ENCODE measurements around the gene FGFR1OP2.
A peak's percentile ranks its signal among the peaks of the same experiment; 100 is the strongest.
"Not testable (repeated sequence)": the region's sequence is repeated elsewhere in the genome, so short reads cannot be mapped to it uniquely, and the experiment has no call there.

FGFR1OP2 gene

DNA sequence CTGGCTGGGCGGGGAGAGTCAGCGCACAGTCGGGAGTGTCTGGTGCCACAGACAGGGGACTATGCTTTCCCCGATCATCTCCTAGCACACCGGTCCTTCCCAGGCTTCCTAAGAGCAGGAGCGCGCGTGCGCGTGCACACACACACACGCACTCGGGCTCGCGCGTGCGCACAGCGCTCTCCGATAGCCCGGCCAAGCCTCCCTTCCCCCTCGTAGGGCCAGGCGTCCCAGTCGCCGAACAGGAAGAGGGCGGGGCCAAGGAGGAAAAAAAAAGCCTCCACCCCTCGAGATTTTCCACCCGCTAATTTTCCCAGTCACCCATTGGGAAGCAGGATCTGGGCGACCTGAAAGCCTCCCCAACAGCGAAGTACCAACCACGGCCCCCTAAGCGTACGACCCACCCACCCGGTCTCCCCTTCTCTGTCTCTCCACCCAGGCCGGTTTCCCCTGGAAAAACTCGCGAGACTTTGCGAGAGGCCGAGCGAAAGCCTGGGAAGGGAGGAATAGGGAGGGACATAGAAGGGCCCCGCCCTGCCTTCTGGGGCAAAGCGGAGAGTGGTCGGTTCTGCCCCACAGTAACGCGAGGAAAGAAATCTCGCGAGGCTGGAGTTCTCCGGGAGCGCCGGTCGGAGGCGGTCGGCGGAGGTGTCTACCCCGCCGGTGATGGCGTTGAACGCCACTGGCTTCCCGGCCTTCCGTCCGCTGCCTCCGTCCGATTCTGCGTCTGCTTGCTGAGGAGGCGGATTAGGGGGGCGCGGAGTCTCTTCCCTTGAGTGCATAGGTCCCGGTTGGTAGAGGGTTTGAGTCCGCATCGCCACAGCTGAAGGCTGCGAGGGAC lies at the start of gene FGFR1OP2, which contains the start of gene INTS13:
FGFR1OP2 (plus strand) TSS at position 608 of the 838 bp plus-strand sequence. CDS start 15,689 bp downstream, outside the sequence.
INTS13 (minus strand) TSS at position 119 of the 838 bp plus-strand sequence. CDS start 1,178 bp downstream, outside the sequence.
- DNase-seq, result peak; percentile 96

DNA sequence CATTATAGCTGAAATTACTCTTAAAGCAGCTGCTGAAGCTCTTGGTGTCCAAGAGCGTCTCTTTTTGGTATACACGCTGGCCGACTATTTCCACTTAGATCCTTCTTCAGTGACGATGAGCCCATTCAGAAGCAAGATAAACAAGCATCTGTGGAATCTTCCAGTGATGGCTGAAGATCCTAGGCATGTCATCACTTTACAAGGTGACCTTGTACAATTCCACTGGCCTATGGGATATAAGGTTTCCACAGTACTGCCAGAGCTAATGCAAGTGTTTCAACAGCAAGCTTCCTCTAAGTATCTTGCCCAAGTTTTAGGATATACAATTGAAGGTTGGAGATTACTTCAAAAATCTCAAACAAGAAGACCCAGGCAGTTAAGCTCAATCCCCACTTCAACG lies 47.5 kb upstream of the FGFR1OP2 start:
- DNase-seq, result no peak

DNA sequence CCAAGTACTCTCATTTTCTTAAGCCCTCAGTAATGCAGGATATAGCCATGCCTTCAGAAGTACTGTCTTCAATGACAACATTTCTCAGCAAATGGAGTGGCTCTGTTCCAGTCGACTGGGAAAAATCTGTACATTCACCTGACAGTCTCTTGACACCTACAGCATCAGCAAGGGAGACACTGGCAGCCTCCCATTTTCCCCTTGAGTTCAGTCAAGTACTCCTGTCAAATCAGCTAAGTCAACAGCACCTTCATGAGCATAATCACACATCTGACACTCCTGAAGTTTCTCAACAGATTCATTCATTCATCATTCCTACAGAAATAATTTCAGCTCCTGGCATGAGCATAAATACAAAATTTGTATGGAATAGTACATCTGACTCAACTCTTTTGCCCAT lies 46.6 kb upstream of the FGFR1OP2 start:
- DNase-seq, result peak; percentile 39

DNA sequence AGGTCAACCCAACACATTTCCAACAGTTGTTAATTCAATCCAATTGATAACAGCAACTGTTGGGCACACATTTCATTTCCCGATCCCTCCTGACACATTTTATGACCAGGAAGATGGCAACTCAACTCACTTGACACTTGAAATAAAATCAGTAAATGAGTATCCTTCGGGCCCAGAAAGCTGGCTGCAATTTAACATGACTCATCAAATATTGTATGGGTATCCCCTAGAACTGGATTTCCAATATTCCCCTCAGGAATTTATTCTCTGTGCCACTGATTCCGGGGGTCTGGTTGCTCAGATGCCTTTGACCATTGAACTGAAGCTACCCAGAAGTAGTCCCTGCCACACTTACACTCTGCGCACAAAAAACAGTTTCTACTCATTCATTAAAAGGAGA lies 42.6 kb upstream of the FGFR1OP2 start:
- no peak for DNase-seq

DNA sequence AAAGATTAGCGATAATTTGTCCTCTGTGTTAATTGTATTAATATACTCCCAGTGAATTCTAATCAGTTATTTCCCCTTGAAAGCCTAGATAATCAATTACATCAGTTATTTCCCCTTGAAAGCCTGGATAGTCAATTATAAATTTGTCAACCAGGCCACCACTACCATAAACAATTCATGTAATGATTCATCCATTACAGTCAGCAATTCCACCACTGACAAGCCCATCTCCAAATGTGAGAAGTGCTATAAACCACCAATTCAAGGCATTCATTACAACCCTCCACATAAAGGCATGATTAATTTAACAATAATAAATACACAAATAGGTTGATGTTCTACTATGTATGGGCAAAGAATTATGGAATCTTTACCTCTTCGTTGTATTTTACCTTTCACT lies 41.4 kb upstream of the FGFR1OP2 start:
- no peak for DNase-seq

DNA sequence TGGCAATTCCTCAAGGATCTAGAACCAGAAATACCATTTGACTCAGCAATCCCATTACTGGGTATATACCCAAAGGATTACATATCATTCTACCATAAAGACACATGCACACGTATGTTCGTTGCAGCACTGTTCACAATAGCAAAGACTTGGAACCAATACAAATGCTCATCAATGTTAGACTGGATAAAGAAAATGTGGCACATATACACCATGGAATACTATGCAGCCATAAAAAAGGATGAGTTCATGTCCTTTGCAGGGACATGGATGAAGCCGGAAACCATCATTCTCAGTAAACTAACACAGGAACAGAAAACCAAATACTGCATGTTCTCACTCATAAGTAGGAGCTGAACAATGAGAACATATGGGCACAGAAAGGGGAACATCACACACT lies 34.9 kb upstream of the FGFR1OP2 start:
- not testable (repeated sequence) for DNase-seq

DNA sequence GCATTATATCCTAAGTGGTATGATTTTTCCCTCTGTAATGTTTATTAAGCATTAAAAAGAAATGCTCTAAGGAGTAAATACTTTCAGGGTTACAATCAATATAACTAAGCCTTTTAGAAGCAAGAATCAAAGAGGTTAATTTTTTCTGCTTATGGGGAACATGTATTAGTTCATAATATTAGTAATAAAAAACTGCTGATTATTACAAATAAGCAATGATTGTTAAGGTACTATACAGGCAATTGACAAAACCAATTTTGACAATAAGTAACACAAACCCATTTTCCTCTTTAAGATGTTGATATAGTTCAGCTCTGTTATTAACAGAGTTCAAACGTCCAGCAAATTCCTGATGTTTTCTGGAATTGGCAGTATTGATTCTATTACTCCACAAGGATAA lies 32.2 kb upstream of the FGFR1OP2 start:
- DNase-seq, result no peak

DNA sequence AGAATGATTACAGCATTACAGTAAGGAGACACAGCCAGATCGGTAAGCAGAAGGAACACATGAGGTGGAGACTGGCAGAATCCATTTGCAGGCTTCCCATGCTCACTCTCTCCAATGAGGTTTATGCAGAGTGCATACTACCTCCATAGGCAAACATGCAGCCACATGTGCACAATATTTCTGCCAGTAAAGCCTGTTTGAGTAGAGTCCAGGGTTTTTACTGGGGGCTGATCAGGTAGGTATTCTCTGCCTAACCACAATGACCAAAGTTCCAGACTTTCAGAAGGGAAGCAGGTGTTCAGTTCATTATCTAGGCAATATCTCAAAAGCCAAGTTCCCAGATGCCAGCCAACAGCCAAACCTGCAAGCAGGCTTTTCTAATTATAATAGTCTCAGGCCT lies 31.6 kb upstream of the FGFR1OP2 start:
- DNase-seq, result no peak

DNA sequence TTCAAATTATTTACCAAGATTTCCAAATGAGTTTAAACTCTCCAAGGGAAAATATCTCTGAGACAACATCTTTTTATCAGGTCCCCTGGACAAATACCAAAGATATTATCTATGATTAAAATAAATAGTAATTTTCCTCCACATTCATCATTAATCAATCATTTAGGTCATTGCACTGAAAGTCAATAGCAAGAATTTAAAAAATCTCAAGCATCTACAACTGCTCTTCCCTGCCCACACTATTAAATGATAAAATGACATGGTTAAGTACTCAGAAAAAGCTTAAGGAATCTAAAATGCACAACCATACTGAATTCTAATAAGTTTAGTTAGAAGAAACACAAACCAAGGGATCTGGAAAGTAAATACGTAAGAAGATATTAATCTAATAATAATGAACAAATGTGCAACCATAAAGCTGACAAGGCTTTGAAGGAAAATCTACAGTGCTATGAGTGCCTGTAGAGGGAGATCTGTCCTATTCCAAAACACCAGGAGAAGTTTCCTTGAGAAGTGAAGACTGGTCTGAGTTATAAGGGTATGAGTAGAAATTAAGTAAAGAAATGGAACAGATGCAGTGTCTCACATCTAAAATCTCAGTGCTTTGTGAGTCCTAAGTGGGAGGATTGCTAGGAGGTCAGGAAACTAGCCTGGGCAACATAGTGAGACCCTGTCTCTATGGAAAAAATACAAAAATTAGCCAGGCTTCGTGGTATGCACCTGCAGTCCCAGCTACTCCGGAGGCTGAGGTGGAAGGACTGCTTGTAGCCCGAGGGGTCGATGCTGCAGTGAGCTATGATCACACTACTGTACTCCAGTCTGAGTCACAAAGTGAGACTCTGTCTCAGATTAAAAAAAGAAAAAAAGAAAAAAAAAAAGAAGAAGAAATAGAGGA lies 19.7 kb upstream of the FGFR1OP2 start:
- DNase-seq, result no peak

DNA sequence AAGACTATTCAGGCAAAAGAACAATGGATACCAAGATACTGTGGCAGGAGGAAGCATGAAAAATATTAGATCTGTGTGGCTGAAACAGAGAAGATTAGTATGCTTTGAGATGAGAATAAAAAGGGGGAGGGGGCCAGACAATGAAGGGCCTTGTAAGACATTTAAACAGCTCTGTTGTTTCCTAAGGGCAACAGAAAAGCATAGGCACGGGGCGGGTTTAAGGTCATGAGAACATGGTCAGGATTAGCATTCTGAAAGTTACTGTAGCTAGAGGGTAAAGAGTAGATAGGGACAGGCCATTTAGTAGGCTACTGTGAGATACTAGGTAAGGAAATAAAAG lies 19.1 kb upstream of the FGFR1OP2 start:
- no peak for DNase-seq

DNA sequence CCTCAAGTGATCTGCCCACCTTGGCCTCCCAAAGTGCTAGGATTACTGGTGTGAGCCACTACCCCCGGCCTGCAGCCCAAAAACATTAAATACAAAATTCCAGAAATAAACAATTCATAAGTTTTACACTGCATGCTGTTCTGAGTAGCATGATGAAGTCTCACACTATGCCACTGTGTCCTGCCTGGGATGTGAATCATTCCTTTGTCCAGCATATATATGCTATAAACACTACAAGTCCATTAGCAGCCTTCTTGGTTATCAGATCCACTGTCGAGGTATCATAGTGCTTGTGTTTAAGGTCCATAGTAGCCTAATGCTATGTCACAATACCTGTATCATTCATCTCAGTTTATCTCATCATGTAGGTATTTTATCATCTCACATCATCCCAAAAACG lies 16.4 kb upstream of the FGFR1OP2 start:
- DNase-seq, result no peak

DNA sequence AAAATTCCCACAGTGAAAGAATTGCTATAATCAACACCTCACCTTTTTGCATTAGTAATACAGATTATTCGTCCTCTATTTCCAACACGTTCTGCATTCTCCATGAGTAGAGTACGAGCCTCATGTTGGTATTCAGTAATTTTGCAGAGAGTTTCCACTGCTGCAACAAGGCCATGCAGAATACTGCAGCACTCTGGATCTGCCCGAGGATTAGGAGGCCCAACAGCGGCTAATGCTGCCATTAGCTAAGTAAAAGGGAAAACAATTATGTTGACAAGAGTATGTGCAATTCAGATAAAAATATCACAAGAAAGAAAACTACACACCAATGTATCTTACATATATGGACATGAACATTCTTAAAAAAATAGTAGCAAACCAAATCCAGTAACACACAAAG lies 9.6 kb upstream of the FGFR1OP2 start:
- no peak for DNase-seq

DNA sequence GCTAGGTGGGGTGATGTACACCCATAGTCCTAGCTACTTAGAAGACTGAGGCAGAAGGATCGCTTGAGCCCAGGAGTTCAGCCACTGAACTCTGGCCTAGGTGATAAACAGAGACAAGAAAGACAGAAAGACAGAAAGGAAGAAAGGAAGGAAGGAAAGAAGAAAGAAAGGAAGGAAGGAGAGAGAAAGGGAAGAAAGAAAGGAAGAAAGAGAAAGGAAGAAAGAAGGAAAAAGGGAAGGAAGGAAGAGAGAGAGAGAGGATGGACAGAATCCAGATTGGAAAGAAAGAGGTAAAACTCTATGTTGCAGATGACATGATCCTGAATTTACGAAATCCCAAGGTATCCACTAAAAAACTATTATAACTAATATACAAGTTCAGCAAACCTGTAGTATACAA lies 8.7 kb upstream of the FGFR1OP2 start:
- no peak for DNase-seq

DNA sequence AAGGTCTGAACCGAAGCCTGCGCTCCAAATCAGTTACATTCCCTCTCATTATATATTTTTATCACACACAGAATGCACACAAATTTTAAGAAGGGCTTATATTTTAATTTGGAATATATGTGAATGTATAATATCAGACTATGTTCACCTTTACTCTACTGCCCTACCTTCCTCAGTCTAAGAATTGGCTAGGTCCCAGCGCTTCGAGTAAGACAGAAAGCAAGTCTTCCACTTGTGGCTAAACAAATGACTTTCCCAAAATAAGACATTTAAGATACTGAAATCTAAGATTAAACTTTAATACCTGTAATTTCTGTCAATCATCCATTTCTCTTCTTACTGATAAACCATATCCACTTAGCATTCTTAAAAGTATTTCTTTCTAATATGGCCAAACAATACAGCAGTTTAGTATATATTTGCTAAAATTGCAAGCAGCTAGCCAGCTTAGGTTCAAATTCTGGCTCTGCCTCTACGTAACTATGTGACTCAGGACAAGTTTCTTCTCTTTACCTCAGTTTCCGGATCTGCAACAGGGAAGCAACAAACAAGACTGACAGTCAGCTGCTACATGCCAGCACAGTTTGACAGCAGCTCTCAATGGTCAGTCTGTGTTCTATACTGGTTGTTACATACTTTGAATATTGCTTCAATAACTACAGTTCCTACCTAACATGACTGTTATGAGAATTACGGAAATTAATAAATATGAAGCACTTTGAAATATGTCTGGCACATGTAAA lies 2.5 kb upstream of the FGFR1OP2 start:
- no peak for DNase-seq

DNA sequence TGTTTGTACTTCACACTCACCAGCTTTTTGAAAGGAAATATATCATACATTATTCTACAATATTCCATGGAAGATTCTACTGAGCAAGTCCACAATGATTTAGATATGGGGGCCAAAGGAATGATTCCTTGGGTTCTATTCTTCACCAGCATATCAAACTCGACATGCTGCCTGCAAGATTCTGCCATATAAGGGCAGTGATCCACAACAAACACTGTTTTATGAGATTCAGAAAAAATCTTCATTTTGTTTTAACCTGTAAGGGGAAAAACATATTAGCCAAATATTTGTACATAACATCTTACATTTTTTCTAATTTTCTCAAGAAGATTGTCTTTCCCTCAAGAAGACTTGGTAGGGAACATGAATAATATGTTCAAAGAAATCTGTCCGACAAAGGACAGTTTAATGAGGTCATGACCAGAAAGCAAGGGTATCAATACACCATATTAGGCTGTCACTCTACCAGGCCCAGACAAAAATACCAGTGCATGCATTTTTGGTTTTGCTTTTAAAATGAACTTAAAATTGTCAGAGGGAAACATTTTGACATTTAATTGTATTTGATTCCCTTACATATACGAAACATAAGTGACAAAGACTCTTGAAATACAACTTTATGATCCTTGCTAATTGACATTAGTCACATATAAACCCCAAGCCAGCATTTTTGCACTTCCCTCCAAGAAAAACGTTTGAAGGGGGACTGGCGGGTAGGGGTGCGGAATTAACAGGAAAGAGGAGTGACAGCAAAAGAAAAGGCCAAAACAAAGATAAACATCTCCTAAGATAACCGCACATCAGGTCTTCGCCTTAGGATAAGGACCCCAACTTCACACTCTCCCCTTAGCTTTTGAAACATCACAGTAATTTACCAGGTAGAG lies 1.5 kb upstream of the FGFR1OP2 start:
- DNase-seq, result no peak

DNA sequence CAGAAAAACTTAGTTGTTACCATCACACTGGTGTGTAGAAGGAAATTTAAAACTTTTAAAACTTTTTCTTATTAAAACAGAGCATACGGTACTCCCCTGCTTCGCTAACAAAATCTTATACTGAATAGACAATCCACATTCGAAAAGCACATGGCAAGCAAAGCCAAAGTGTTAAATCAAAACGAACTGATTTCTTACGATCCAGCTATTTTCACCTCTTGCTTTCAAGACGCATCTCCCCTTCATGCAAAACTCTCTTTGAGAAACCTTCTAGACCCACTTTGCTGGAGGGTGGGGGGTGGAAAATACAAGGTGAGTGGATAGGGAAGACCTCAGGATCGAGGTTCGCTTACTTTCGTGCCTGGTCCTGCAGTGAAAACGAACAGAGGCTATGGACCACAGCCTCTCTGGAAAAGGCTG lies 817 bp upstream of the FGFR1OP2 start:
- peak; percentile 33 for DNase-seq

DNA sequence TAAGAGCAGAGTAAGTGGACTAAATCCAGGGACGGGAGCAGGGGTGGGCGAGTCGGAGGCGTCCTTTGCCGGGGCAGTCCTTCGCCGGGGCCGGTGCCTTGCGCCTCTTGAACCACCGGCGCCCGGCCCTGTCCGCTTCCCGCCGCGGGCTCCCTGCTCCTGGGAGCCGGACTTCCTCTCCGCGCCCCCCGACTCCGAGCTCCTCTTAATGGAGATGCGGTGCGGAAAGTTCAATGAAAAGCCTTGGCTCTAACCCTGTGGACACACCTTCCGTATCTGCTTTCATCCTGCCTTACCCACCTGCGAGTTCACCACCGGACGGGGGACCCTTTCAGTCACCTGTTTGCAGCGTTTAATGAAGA lies 412 bp downstream of the FGFR1OP2 start:
- DNase-seq, result no peak

DNA sequence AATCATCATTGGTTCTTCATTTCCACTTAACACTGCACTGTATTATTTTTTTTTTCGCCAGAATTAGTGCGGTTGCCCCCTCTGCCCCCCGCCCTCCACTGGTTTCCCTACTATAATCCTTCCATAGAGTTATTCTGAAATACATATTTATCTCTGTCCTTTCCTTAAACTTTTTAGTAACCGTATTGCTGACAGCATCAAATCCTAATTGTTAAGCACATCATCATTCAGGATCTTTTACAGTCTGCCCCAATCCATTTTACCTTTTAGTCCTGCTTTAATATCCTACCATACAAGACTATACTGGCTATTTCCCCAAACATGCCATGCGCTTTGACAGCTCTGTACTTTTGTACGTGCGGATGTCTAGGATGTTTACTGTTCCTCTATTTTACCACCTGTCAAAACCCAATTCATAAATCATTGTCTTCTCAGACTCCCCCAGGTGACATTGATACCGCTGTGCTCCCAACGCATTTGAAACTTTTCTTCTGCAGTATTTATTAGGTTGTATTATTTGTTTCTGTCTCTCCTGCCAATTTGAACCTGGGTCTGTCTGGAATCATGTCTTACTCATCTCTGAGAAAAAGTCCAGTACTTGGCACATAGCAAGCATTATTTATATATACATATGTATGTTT lies 1.0 kb downstream of the FGFR1OP2 start:
- no peak for DNase-seq

DNA sequence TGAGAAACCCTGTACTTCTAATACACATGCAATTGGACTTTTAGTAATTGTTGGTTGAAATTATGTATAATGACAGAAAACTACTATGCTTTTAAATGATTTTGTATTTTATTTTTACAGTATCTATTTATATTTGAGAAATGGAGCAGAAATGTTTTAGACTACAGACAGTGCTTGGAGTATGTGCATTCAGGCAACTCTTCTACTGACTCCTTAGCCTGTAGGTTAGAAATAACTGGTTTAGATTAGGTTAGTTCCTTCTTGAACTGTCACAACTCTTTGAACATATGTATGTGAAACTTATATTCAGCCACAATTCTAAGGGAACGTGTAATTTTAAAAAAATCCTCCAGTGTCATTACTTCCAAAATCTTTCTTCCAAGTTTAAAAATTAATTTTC lies 1.7 kb downstream of the FGFR1OP2 start:
- peak; percentile 5 for DNase-seq

DNA sequence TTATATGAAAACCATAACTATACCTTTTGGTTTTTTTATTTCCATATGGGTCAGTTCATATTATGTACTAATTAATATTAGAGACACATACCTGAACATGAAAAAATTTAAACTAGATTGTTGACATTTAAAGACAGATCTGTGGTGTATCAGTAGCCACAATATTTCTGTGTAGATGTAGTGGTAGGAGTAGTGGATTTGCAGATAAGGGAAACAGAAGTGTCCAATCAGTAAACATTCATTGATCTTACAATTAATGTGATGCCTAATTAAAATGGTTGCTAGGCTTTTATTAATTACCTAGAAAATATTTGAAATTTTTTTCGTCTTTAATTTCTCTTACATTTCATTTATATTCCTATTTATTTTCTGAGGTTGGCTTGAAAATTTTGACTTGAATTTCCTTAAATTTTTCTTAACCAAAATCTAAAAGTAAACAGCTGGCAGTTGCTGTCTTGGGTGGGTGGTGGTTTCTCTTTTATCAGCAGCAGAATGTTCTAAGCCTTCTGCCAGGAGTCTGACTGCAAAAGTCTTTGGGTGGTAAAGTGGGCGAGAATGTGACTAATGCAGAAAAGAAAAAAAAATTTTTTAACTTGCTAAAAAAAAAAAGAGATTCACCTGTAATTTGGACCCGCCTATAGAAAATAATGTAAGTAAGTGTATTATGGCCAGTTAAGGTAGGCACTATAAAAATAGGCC lies 2.4 kb downstream of the FGFR1OP2 start:
- DNase-seq, result no peak

DNA sequence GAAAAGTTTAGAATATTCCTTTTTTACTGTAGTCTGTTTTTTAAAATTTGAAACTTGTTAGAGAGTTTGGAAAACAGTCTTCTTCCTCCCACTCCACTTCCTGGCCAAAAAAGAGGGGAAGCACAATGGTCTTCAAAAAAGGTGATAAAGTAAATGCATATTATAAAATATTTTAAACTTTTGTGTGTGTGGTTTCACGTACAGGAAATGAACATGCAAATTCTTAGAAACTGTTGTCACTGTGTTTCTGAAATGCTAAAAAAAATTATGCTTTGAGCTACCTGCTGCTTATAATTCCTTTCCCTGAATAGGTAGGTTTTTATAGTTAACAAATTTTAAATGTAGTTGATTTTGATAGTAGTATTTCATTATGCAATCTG lies 2.9 kb downstream of the FGFR1OP2 start:
- DNase-seq, result no peak
